ENCODE measurements around the gene ADRB2.

Gene ADRB2

GRCh38 chr5:148846930-148847329, 20.5 kb downstream of the ADRB2 start:
- H3K27me3 ChIP-seq, result no peaks in the 10 kb centered on the region
- H3K9ac ChIP-seq, result no peak overlapping the region
- peaks cover 38 to 66% (median 52%) of the 10 kb centered on the region in 10 experiments for H3K4me1 ChIP-seq
- peaks cover 0 to 39% (median 0%) of the 10 kb centered on the region in 11 experiments; a peak in 6 of 22 replicates for H4K20me1 ChIP-seq
- H3K4me3 ChIP-seq, result no peak overlapping the region
- no peak for TF ChIP-seq Cebpa-rat (IDR thresholded peaks at IDR 0.05)
- no peak overlapping the region for H3K27ac ChIP-seq
- H3K36me3 ChIP-seq, result peaks cover 0 to 40% (median 0%) of the 10 kb centered on the region in 11 experiments; a peak in 7 of 22 replicates
- H3K4me2 ChIP-seq, result no peak overlapping the region
- H3K9me3 ChIP-seq (replicated peaks in 1 of 11), result peaks cover 0 to 15% (median 0%) of the 10 kb centered on the region in 11 experiments; a peak in 7 of 22 replicates

- Histone ChIP-seq H3K36me3 (peaks cover 0 to 43% (median 0%) of the 10 kb centered on the region in 11 experiments; a peak in 7 of 22 replicates), H3K4me2 (peak overlapping the region in 8 of 11 experiments; percentile 37 to 83 (median 70); a peak in 12 of 22 replicates), H4K20me1 (peaks cover 0 to 34% (median 0%) of the 10 kb centered on the region in 11 experiments; a peak in 6 of 22 replicates), H3K9ac (no peak overlapping the region), H3K4me3 (no peak overlapping the region), H3K27ac (0 out of 22 replicates have a peak overlapping the region, but pooled peaks of 1 of the 11 experiments have one; percentile 63), H3K9me3 (replicated peaks in 1 of 11) (peaks cover 0 to 15% (median 0%) of the 10 kb centered on the region in 11 experiments; a peak in 7 of 22 replicates), H3K27me3 (no peaks in the 10 kb centered on the region), H3K4me1 (peaks cover 35 to 61% (median 52%) of the 10 kb centered on the region in 10 experiments)
- no peak for TF ChIP-seq Cebpa-rat (IDR thresholded peaks at IDR 0.05)
Measured at GRCh38 chr5:148847456-148847855, 21.0 kb downstream of the ADRB2 start.

DNA sequence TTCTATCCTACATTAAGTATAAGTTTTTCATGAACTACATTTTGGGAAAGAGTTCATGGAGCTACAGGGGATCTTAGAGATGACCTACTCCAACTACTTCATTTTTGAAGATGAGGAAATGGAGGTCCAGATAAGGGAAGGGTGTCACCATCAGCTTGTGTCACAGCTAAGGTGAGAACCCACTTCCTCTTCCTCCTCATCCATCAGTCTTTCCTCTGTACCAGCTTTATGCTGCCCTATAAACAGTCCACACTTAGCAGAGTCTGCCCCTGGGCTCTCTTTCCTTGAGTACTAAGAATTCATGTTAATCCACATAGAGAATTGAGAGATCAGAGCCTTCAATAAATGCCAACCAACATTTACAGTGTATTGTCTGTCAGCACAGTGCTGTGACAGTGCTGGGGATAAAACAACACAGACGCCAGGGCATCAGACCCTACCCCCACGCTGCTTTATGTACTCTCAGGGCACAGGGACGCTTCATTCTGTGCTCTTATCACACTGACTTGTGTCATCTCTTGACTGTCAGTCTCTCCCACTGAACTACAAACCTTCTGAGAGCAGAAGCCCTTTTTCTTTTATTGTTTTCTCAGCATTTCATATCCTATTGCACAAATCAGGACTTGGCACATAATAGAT, 22.1 kb downstream of the ADRB2 start:
- Histone ChIP-seq H3K4me2 (peak overlapping the region; percentile 2 to 84 (median 69)), H3K4me1 (peaks cover 27 to 56% (median 45%) of the 10 kb centered on the region in 10 experiments)
- no peak for TF ChIP-seq Cebpa-rat (IDR thresholded peaks at IDR 0.05)

GRCh38 chr5:148849461-148849860, 23.1 kb downstream of the ADRB2 start:
- Histone ChIP-seq H3K36me3 (peaks cover 0 to 60% (median 0%) of the 10 kb centered on the region in 11 experiments; a peak in 7 of 22 replicates), H3K9ac (peak overlapping the region in 1 of 11 experiments; percentile 27; a peak in 1 of 22 replicates), H3K4me2 (peak overlapping the region; percentile 2 to 84 (median 69); a peak in 21 of 22 replicates), H3K27ac (peak overlapping the region in 9 of 11 experiments; percentile 12 to 70 (median 60); a peak in 17 of 22 replicates), H3K9me3 (replicated peaks in 1 of 11) (peaks cover 0 to 15% (median 0%) of the 10 kb centered on the region in 11 experiments; a peak in 7 of 22 replicates), H3K27me3 (no peaks in the 10 kb centered on the region), H4K20me1 (peaks cover 0 to 15% (median 0%) of the 10 kb centered on the region in 11 experiments; a peak in 3 of 22 replicates), H3K4me1 (peaks cover 20 to 59% (median 42%) of the 10 kb centered on the region in 10 experiments), H3K4me3 (peak overlapping the region in 2 of 10 experiments; percentile 4 to 13; a peak in 2 of 20 replicates)
- no peak for TF ChIP-seq Cebpa-rat (IDR thresholded peaks at IDR 0.05)

More for the DNA sequence above, 22.1 kb downstream of the ADRB2 start:
- Histone ChIP-seq H3K4me3 (no peak overlapping the region; a peak in 2 of 20 replicates), H3K36me3 (peaks cover 0 to 53% (median 0%) of the 10 kb centered on the region in 11 experiments; a peak in 7 of 22 replicates), H3K27ac (peak overlapping the region in 9 of 11 experiments; percentile 12 to 70 (median 60); a peak in 16 of 22 replicates), H4K20me1 (peaks cover 0 to 23% (median 0%) of the 10 kb centered on the region in 11 experiments; a peak in 5 of 22 replicates), H3K9me3 (replicated peaks in 1 of 11) (peaks cover 0 to 15% (median 0%) of the 10 kb centered on the region in 11 experiments; a peak in 7 of 22 replicates), H3K9ac (peak overlapping the region in 3 of 11 experiments; percentile 14 to 45 (median 42); a peak in 3 of 22 replicates), H3K27me3 (no peaks in the 10 kb centered on the region)

GRCh38 chr5:148850836-148851235, 24.4 kb downstream of the ADRB2 start:
- peaks cover 20 to 51% (median 33%) of the 10 kb centered on the region in 10 experiments for H3K4me1 ChIP-seq
- no peak overlapping the region for H3K9ac ChIP-seq
- H3K27ac ChIP-seq, result no peak overlapping the region
- peaks cover 0 to 9% (median 0%) of the 10 kb centered on the region in 11 experiments; a peak in 2 of 22 replicates for H4K20me1 ChIP-seq
- H3K27me3 ChIP-seq, result no peaks in the 10 kb centered on the region
- peaks cover 0 to 55% (median 0%) of the 10 kb centered on the region in 11 experiments; a peak in 7 of 22 replicates for H3K36me3 ChIP-seq
- H3K9me3 ChIP-seq (replicated peaks in 1 of 11), result peaks cover 0 to 15% (median 0%) of the 10 kb centered on the region in 11 experiments; a peak in 7 of 22 replicates
- no peak overlapping the region for H3K4me3 ChIP-seq
- H3K4me2 ChIP-seq, result peak overlapping the region in 2 of 11 experiments; percentile 9 to 77; a peak in 2 of 22 replicates
- no peak for TF ChIP-seq Cebpa-rat (IDR thresholded peaks at IDR 0.05)

DNA sequence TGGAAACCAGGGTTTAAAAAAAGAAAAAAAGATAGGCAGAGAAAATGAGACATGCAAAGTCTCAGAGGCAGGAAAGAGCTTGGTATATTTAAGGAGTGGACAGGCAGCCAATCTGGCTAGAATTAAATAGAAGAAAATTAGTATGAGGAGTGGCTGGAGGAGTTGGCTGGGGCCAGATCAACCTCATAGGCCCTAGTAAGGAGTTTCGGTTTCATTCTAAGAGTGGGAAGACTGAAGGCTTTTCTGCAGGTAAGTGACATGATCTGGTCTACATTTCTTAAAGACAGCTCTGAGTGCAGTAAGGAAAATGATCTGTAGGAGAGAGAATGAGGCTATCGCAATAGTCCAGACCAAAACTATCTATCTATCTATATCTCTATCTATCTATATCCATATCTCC, 27.5 kb downstream of the ADRB2 start:
- peaks cover 0 to 6% (median 0%) of the 10 kb centered on the region in 11 experiments; a peak in 2 of 22 replicates for H4K20me1 ChIP-seq
- TF ChIP-seq Cebpa-rat (IDR thresholded peaks at IDR 0.05), result no peak
- H3K4me1 ChIP-seq, result peaks cover 17 to 38% (median 25%) of the 10 kb centered on the region in 10 experiments
- H3K4me3 ChIP-seq, result no peak overlapping the region
- no peaks in the 10 kb centered on the region for H3K27me3 ChIP-seq
- peaks cover 0 to 43% (median 0%) of the 10 kb centered on the region in 11 experiments; a peak in 5 of 22 replicates for H3K36me3 ChIP-seq
- H3K9ac ChIP-seq, result no peak overlapping the region
- H3K9me3 ChIP-seq (replicated peaks in 1 of 11), result peaks cover 0 to 15% (median 0%) of the 10 kb centered on the region in 11 experiments; a peak in 7 of 22 replicates
- H3K4me2 ChIP-seq, result peak overlapping the region in 2 of 11 experiments; percentile 3 to 29; a peak in 1 of 22 replicates
- no peak overlapping the region for H3K27ac ChIP-seq

DNA sequence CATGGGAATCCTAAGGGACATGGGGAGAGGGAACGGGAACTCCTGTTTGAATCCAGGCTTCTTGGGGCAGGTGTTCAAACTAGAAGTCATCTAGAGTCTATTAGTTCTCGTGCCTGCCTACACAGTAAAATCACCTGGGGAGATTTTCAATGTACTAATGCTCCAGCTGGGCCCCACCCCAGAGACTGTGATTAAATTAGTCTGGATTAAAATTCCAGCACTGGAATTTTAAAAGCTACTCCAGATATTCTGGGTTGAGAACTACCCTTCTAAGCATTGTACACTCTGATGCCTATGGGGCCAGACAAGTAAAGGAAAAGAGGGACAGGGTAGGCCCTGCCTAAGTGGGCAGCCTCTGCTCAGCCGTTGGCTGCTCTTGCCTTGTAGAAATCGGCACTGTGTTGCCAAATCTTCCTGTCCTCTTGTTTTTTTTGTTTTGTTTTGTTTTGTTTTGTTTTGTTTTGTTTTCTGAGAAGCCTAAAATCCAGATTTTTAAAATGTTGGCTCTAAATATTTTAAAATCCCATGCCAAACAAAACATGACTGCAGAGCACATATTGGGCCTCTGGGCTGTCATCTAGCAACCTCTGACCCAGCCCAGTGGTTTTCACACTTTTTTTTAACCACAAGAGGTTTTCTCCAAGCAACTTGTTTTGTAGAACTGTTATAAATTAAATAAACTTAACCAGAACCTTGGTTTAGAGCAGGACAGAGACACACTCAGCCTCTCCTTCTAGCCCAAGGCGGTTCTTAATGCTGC, 29.0 kb downstream of the ADRB2 start:
- peaks cover 0 to 3% (median 0%) of the 10 kb centered on the region in 11 experiments; a peak in 3 of 22 replicates for H3K9me3 ChIP-seq (replicated peaks in 1 of 11)
- H3K4me1 ChIP-seq, result peaks cover 22 to 38% (median 25%) of the 10 kb centered on the region in 10 experiments
- no peak overlapping the region for H3K9ac ChIP-seq
- no peak overlapping the region for H3K27ac ChIP-seq
- no peak overlapping the region for H3K4me2 ChIP-seq
- no peak for TF ChIP-seq Cebpa-rat (IDR thresholded peaks at IDR 0.05)
- no peaks in the 10 kb centered on the region for H3K27me3 ChIP-seq
- peaks cover 0 to 37% (median 0%) of the 10 kb centered on the region in 11 experiments; a peak in 5 of 22 replicates for H3K36me3 ChIP-seq
- H3K4me3 ChIP-seq, result no peak overlapping the region
- peaks cover 0 to 6% (median 0%) of the 10 kb centered on the region in 11 experiments; a peak in 2 of 22 replicates for H4K20me1 ChIP-seq

DNA sequence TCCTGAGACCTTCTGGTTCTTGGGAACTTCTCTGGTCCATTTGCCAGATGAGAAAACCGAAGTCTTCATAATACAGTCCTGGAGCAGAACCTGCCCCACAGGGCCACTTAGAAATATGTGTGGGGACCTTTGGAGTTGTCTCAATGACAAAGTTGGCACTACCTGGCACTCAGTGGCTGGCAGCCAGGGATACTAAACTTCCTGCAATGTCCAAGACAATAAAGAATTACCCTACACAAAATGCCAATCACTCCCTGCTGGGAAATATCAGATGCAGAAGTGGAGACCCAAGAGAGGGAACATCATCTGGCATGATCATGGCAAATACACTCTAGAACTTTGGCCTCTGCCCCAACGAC, 29.6 kb downstream of the ADRB2 start:
- Histone ChIP-seq H3K36me3 (peaks cover 0 to 32% (median 0%) of the 10 kb centered on the region in 11 experiments; a peak in 5 of 22 replicates), H3K9me3 (replicated peaks in 1 of 11) (peaks cover 0 to 8% (median 0%) of the 10 kb centered on the region in 11 experiments; a peak in 4 of 22 replicates), H4K20me1 (peaks cover 0 to 5% (median 0%) of the 10 kb centered on the region in 11 experiments; a peak in 2 of 22 replicates), H3K4me3 (no peak overlapping the region), H3K4me2 (no peak overlapping the region), H3K4me1 (peaks cover 22 to 35% (median 28%) of the 10 kb centered on the region in 10 experiments), H3K27ac (no peak overlapping the region), H3K9ac (no peak overlapping the region), H3K27me3 (no peaks in the 10 kb centered on the region)
- no peak for TF ChIP-seq Cebpa-rat (IDR thresholded peaks at IDR 0.05)

Measured in BLaER1 treated with 17β-estradiol and CSF1 and Interleukin-3, amounts not matched to agents 10 nM and 100 nM (cell line).